Vagina (tissue), 2 donors: ENCODE measurements around the gene ARL17B.
"Not testable (repeated sequence)": the region's sequence is repeated elsewhere in the genome, so short reads cannot be mapped to it uniquely, and the experiment has no call there.

Experiments used
- POLR2AphosphoS5 ChIP-seq, 2 donors: sonication (generic); formaldehyde crosslinking; IDR thresholded peaks; one replicate each; pipeline ENCODE4 v1.9.0; 2017; ENCODE audit warnings: antibody characterized with exemption in 2 of 2, mild to moderate bottlenecking in 2 of 2, low read depth in 1 of 2; ENCODE audit not compliant: insufficient read depth in 1 of 2
- TF ChIP-seq, protein P1 (sequence below), 3 experiments: fragments of 450-650 bp in 2 of 3; fragments of 200-600 bp in 1 of 3; sonication (generic) in 1 of 3; IDR thresholded peaks; one replicate each; pipeline ENCODE4 v1.5.1; 2017 to 2019; ENCODE audit warnings: antibody characterized with exemption in 3 of 3, mild to moderate bottlenecking in 2 of 3, moderate library complexity in 2 of 3

GRCh38 chr17:46407155-46407554 lies 45.6 kb upstream of the ARL17B start:
- TF ChIP-seq, protein P1, sequence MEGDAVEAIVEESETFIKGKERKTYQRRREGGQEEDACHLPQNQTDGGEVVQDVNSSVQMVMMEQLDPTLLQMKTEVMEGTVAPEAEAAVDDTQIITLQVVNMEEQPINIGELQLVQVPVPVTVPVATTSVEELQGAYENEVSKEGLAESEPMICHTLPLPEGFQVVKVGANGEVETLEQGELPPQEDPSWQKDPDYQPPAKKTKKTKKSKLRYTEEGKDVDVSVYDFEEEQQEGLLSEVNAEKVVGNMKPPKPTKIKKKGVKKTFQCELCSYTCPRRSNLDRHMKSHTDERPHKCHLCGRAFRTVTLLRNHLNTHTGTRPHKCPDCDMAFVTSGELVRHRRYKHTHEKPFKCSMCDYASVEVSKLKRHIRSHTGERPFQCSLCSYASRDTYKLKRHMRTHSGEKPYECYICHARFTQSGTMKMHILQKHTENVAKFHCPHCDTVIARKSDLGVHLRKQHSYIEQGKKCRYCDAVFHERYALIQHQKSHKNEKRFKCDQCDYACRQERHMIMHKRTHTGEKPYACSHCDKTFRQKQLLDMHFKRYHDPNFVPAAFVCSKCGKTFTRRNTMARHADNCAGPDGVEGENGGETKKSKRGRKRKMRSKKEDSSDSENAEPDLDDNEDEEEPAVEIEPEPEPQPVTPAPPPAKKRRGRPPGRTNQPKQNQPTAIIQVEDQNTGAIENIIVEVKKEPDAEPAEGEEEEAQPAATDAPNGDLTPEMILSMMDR (IDR thresholded peaks at IDR 0.05), result not testable (repeated sequence)
- not testable (repeated sequence) for TF ChIP-seq POLR2AphosphoS5 (IDR thresholded peaks at IDR 0.05; ENCODE audit: insufficient read depth in 1 of 2, low read depth in 1 of 2)
